Superior temporal gyrus (tissue), 1 donor: ENCODE data around the gene ENO2.

Experiments used
- DNase-seq: peaks from one replicate; pipeline ENCODE4 v3.0.0-alpha.2; 2016; ENCODE audit errors: extremely low spot score

The ENO2 gene

GRCh38 chr12:6948873-6949594 lies 34.7 kb downstream of the ENO2 start:
- no peak for DNase-seq

- DNase-seq = no peak
Observed at GRCh38 chr12:6950401-6950801, 36.0 kb downstream of the ENO2 start.

- no peak for DNase-seq
Observed at GRCh38 chr12:6950811-6951540, 36.6 kb downstream of the ENO2 start, which contains the start of gene PTPN6. Gene PTPN6 (plus strand): TSS chr12:6951356. CDS start chr12:6951513, 157 bp downstream.

GRCh38 chr12:6951551-6952120 lies 37.3 kb downstream of the ENO2 start:
- DNase-seq = no peak

GRCh38 chr12:6952121-6952862 lies 37.9 kb downstream of the ENO2 start:
- no peak for DNase-seq

GRCh38 chr12:6952863-6953441 lies 38.6 kb downstream of the ENO2 start:
- no peak for DNase-seq

- no peak for DNase-seq
Observed at GRCh38 chr12:6953442-6954315, 39.3 kb downstream of the ENO2 start.

- DNase-seq = no peak
Observed at GRCh38 chr12:6954316-6955107, 40.1 kb downstream of the ENO2 start.

- DNase-seq = no peak
Observed at GRCh38 chr12:6955108-6956020, 41.0 kb downstream of the ENO2 start.

GRCh38 chr12:6956021-6956727 lies 41.8 kb downstream of the ENO2 start:
- no peak for DNase-seq

GRCh38 chr12:6957151-6957701 lies 42.8 kb downstream of the ENO2 start:
- DNase-seq = no peak

- DNase-seq = no peak
Observed at GRCh38 chr12:6957741-6958608, 43.6 kb downstream of the ENO2 start.

GRCh38 chr12:6958609-6959057 lies 44.3 kb downstream of the ENO2 start:
- DNase-seq = no peak

- DNase-seq = no peak
Observed at GRCh38 chr12:6959058-6959804, 44.9 kb downstream of the ENO2 start.

GRCh38 chr12:6959805-6960592 lies 45.6 kb downstream of the ENO2 start:
- no peak for DNase-seq
